Measurements from ENCODE around the gene ALAD. TPM values are rescaled to one million over a fixed set of nuclear protein-coding genes. Genes with fewer than 3 reads are reported as not detected.
A peak's percentile ranks its signal among the peaks of the same experiment; 100 is the strongest.

Gene ALAD
- total and polyA plus RNA-seq, 9 of the 15 experiments (the other 6 are each of a cell fraction or from before 2014, with no cell fraction given), result 1.3 to 12.7 (median 6.8) TPM

GRCh38 chr9:113369855-113370140 is 31.3 kb downstream of the ALAD start:
- ATAC-seq (no peak), FAIRE-seq (no peak)

More at GRCh38 chr9:113369855-113370140, 31.3 kb downstream of the ALAD start:
- no peak for DNase-seq (ENCODE audit: extremely low read depth in 1 of 4, low spot score in 3 of 4)
- Histone ChIP-seq H3K27ac (ENCODE audit: extremely low read depth, low read depth, low read length) (no peak overlapping the region), H3K9me1 (ENCODE audit: control insufficient read depth, insufficient read depth, low read length) (no peaks in the 10 kb centered on the region), H2AFZ (ENCODE audit: low read depth, low read length) (no peak overlapping the region), H3K4me3 (no peak overlapping the region), H3K4me2 (ENCODE audit: insufficient read depth, low read length) (no peak overlapping the region), H3K36me3 (ENCODE audit: control insufficient read depth, insufficient read depth, low read length) (peaks cover 21% of the 10 kb centered on the region), H4K20me1 (replicated peaks; ENCODE audit: control insufficient read depth, insufficient read depth, low read length) (peaks cover 12% of the 10 kb centered on the region; the same call in 1 of the 2 replicates), H3K4me1 (replicated peaks in 1 of 2; ENCODE audit: control insufficient read depth in 2 of 2, insufficient read depth in 2 of 2, low read length in 2 of 2) (peaks cover 22 to 23% of the 10 kb centered on the region in 2 experiments), H3K27me3 (ENCODE audit: control insufficient read depth in 2 of 2, insufficient read depth in 2 of 2, low read length in 2 of 2) (no peaks in the 10 kb centered on the region), H3K9me3 (replicated peaks; ENCODE audit: control insufficient read depth, insufficient read depth, low read depth, low read length) (no peaks in the 10 kb centered on the region), H3K9ac (ENCODE audit: insufficient read depth in 1 of 2, low read depth in 2 of 2, low read length in 2 of 2) (peak overlapping the region in 1 of 2 experiments; percentile 1; a peak in 1 of 4 replicates), H3K79me2 (ENCODE audit: control insufficient read depth, insufficient read depth, low read length) (no peaks in the 10 kb centered on the region)
- in situ Hi-C loops (cut with MboI), result no loop called here
- no TSS peak for BruUV-seq (replicated peaks)
- intact Hi-C loops (cut with micrococcal nuclease), result no loop called here
- POLR2A ChIA-PET, result no interaction called here
- 49% methylated on average over 11 of the region's 11 CpGs for WGBS (ENCODE audit: insufficient coverage, low coverage, missing lambda C conversion rate)
- no peak for TF ChIP-seq EHMT2 (IDR thresholded peaks at IDR 0.05)
- no peak for TF ChIP-seq TARDBP (IDR thresholded peaks at IDR 0.05)
- TF ChIP-seq MAX (CRISPR knock-in tag; IDR thresholded peaks at IDR 0.05), result no peak
- TF ChIP-seq ZNF79 (CRISPR knock-in tag; IDR thresholded peaks at IDR 0.05; ENCODE audit: low read depth), result no peak
- TF ChIP-seq ZBTB34 (CRISPR knock-in tag; IDR thresholded peaks at IDR 0.05), result no peak
- CTCF ChIA-PET (ENCODE audit: low intra/inter-chr PET ratio), result no interaction called here
